HepG2 (cell line): ENCODE data around the gene CMTM8.

ENCODE experiments used
- ASH2L ChIP-seq: fragments of 300-600, 200-600 bp; sonication (generic); IDR thresholded peaks from 2 replicates; pipeline ENCODE4 v1.7.0; 2017; ENCODE audit warnings: low read depth, mild to moderate bottlenecking, moderate library complexity, mixed read lengths, low read length; ENCODE audit not compliant: insufficient read length
- CAMTA2 ChIP-seq: sonication (generic); formaldehyde crosslinking; IDR thresholded peaks from 2 replicates; pipeline ENCODE4 v1.4.0; 2020; ENCODE audit warnings: mild to moderate bottlenecking, missing genetic modification reagents, borderline replicate concordance
- FOXK2 ChIP-seq: fragments of 450-650 bp; IDR thresholded peaks from 2 replicates; pipeline ENCODE4 v1.6.1; 2016
- RFX5 ChIP-seq: IDR thresholded peaks from 2 replicates; pipeline ENCODE4 v1.6.1; 2011; ENCODE audit warnings: low read depth, low read length, improper control_type of control experiment
- SRF ChIP-seq: IDR thresholded peaks from 2 replicates; pipeline ENCODE4 v1.6.1; 2011; ENCODE audit warnings: mild to moderate bottlenecking, low read depth, low read length, moderate library complexity
- ZNF274 ChIP-seq: sonication (generic); formaldehyde crosslinking; IDR thresholded peaks from 2 replicates; pipeline ENCODE4 v1.5.1; 2020; ENCODE audit warnings: mild to moderate bottlenecking, missing genetic modification reagents
- TF ChIP-seq, protein P1 (sequence below): IDR thresholded peaks from 2 replicates; pipeline ENCODE4 v1.6.1; 2016
- TF ChIP-seq, protein P2 (sequence below), 2 experiments: IDR thresholded peaks; 2 replicates each; pipeline ENCODE4 v1.6.1; 2011 to 2012; ENCODE audit warnings: low read length in 2 of 2, borderline replicate concordance in 1 of 2, low read depth in 1 of 2, mild to moderate bottlenecking in 1 of 2, moderate library complexity in 1 of 2
- TF ChIP-seq, protein P3 (sequence below): IDR thresholded peaks from 2 replicates; pipeline ENCODE4 v1.6.1; 2016; ENCODE audit warnings: missing compliant biosample characterization, missing genetic modification reagents, borderline replicate concordance
- TF ChIP-seq, protein P4 (sequence below): sonication (generic); formaldehyde crosslinking; IDR thresholded peaks from 2 replicates; pipeline ENCODE4 v1.4.0; 2020; ENCODE audit warnings: missing genetic modification reagents
- TF ChIP-seq, protein P5 (sequence below): sonication (generic); formaldehyde crosslinking; IDR thresholded peaks from 2 replicates; pipeline ENCODE4 v1.4.0; 2020; ENCODE audit warnings: missing genetic modification reagents

DNA sequence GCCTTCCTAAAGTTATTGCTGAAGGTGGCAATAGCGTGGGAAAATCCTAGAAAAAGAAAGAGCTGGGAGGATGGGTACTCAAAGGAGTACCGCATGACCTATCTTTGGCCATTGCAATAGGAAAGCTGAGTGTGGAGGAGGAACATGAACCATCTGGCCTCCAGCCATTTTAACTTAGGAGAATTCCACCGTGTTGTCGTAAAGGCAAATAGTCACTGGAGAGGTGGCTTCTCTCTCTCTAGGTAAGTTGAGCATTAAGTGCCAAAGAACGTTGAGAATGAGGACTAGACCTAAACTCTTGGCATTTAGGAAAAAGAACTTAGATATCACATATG, 137.1 kb downstream of the CMTM8 start:
- TF ChIP-seq SRF (no peak), ASH2L (no peak), RFX5 (no peak), CAMTA2 (CRISPR knock-in tag) (no peak), FOXK2 (no peak), ZNF274 (no peak)
- TF ChIP-seq, protein P1, sequence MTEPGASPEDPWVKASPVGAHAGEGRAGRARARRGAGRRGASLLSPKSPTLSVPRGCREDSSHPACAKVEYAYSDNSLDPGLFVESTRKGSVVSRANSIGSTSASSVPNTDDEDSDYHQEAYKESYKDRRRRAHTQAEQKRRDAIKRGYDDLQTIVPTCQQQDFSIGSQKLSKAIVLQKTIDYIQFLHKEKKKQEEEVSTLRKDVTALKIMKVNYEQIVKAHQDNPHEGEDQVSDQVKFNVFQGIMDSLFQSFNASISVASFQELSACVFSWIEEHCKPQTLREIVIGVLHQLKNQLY = no peak
- TF ChIP-seq, protein P2, sequence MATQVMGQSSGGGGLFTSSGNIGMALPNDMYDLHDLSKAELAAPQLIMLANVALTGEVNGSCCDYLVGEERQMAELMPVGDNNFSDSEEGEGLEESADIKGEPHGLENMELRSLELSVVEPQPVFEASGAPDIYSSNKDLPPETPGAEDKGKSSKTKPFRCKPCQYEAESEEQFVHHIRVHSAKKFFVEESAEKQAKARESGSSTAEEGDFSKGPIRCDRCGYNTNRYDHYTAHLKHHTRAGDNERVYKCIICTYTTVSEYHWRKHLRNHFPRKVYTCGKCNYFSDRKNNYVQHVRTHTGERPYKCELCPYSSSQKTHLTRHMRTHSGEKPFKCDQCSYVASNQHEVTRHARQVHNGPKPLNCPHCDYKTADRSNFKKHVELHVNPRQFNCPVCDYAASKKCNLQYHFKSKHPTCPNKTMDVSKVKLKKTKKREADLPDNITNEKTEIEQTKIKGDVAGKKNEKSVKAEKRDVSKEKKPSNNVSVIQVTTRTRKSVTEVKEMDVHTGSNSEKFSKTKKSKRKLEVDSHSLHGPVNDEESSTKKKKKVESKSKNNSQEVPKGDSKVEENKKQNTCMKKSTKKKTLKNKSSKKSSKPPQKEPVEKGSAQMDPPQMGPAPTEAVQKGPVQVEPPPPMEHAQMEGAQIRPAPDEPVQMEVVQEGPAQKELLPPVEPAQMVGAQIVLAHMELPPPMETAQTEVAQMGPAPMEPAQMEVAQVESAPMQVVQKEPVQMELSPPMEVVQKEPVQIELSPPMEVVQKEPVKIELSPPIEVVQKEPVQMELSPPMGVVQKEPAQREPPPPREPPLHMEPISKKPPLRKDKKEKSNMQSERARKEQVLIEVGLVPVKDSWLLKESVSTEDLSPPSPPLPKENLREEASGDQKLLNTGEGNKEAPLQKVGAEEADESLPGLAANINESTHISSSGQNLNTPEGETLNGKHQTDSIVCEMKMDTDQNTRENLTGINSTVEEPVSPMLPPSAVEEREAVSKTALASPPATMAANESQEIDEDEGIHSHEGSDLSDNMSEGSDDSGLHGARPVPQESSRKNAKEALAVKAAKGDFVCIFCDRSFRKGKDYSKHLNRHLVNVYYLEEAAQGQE (IDR thresholded peaks at IDR 0.05; ENCODE audit: borderline replicate concordance in 1 of 2, low read depth in 1 of 2, low read length in 2 of 2) = no peak
- TF ChIP-seq, protein P3, sequence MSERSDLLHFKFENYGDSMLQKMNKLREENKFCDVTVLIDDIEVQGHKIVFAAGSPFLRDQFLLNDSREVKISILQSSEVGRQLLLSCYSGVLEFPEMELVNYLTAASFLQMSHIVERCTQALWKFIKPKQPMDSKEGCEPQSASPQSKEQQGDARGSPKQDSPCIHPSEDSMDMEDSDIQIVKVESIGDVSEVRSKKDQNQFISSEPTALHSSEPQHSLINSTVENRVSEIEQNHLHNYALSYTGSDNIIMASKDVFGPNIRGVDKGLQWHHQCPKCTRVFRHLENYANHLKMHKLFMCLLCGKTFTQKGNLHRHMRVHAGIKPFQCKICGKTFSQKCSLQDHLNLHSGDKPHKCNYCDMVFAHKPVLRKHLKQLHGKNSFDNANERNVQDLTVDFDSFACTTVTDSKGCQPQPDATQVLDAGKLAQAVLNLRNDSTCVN = no peak
- TF ChIP-seq, protein P4, sequence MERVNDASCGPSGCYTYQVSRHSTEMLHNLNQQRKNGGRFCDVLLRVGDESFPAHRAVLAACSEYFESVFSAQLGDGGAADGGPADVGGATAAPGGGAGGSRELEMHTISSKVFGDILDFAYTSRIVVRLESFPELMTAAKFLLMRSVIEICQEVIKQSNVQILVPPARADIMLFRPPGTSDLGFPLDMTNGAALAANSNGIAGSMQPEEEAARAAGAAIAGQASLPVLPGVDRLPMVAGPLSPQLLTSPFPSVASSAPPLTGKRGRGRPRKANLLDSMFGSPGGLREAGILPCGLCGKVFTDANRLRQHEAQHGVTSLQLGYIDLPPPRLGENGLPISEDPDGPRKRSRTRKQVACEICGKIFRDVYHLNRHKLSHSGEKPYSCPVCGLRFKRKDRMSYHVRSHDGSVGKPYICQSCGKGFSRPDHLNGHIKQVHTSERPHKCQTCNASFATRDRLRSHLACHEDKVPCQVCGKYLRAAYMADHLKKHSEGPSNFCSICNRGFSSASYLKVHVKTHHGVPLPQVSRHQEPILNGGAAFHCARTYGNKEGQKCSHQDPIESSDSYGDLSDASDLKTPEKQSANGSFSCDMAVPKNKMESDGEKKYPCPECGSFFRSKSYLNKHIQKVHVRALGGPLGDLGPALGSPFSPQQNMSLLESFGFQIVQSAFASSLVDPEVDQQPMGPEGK (CRISPR knock-in tag) = no peak
- TF ChIP-seq, protein P5, sequence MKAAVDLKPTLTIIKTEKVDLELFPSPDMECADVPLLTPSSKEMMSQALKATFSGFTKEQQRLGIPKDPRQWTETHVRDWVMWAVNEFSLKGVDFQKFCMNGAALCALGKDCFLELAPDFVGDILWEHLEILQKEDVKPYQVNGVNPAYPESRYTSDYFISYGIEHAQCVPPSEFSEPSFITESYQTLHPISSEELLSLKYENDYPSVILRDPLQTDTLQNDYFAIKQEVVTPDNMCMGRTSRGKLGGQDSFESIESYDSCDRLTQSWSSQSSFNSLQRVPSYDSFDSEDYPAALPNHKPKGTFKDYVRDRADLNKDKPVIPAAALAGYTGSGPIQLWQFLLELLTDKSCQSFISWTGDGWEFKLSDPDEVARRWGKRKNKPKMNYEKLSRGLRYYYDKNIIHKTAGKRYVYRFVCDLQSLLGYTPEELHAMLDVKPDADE (CRISPR knock-in tag) = no peak
